Stimulated activated CD8-positive, alpha-beta memory T cell treated with anti-CD3 and anti-CD28 coated beads, Interleukin-15, amount 100 ng/mL, for 24 hours (primary cell): Measurements from ENCODE around the gene BNIP5.

Experiments
- DNase-seq: peaks from one replicate; pipeline ENCODE4 v3.0.0-alpha.2; 2020; ENCODE audit warnings: low read depth

BNIP5 gene

DNA sequence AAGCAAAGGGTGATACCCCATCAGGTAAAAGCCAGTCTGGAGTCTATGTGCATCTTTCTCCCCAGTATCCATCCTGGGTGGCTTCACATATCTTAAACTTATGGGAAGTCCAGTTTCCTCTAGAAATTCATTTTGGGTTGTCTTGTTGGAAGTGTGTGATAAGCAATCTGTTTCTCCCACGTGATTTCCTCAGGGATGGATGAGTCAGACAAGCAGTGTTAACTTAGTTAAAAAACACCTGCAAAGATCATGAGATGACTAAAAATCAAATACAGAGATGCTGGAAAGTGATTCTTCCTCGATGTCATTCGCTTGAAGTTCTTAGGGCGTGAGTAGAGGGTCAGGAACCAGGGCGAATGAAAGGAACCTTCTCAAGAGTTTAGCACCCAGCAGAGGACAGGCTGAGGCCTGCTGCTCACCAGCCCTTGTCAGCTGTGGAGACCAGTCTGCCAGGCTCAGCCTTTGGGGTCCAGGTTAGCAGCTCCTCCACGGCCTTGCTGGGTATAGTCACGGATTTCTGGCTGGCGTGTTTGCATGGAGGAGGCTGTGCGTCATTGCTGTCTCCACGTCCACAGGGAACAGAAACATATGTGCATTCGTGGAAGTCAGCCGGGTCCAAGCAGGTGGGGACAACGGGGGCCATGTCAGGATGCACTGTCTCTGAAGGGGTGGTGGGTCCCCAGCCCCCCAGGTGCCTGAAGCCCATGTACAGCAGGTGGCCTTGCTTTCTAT lies 69.6 kb downstream of the BNIP5 start:
- DNase-seq, result no peak
